T-cell (primary cell): ENCODE measurements around the gene HBZ. TPM values are rescaled to one million over a fixed set of nuclear protein-coding genes. Genes with fewer than 3 reads are reported as not detected.
A peak's percentile ranks its signal among the peaks of the same experiment; 100 is the strongest.
"Not testable (repeated sequence)": the region's sequence is repeated elsewhere in the genome, so short reads cannot be mapped to it uniquely, and the experiment has no call there.

Experiments used
- ATAC-seq, 4 experiments: fragments of 200-7000 bp in 3 of 4; fragments of 150-1000 bp in 1 of 4; cut with Tn5 transposase; replicated peaks in 1 of 4; 1 replicate in 3 of 4; 2 replicates in 1 of 4; pipeline ENCODE4 v1.10.0; 2021; ENCODE audit warnings: moderate library complexity in 3 of 4, mild to moderate bottlenecking in 2 of 4, moderate number of reproducible peaks in 1 of 4
- CTCF ChIA-PET, 2 donors: fragments of 300-600 bp; sonication (Branson Sonifier 250); formaldehyde crosslinking; loops; one replicate each; lab custom pipeline; 2022; ENCODE audit warnings: antibody characterized with exemption in 2 of 2; lab: Charles Lee
- POLR2A ChIA-PET, 2 donors: fragments of 300-600 bp; sonication (Branson Sonifier 250); formaldehyde crosslinking; loops; one replicate each; lab custom pipeline; 2022; ENCODE audit warnings: antibody characterized with exemption in 2 of 2; lab: Charles Lee
- DNase-seq, 35 experiments: peaks; one replicate each; pipeline versions ENCODE4 v3.0.0 to v3.0.0-alpha.2; 2013 to 2023
- H3K27ac ChIP-seq: one replicate; pipeline ENCODE4 v1.5.1; 2013; ENCODE audit warnings: low read length
- H3K27me3 ChIP-seq, 2 experiments: replicated peaks in 1 of 2; 1 replicate in 1 of 2; 2 replicates in 1 of 2; pipeline versions ENCODE4 v1.6.1 to v1.7.0; 2013; ENCODE audit warnings: low read length in 1 of 2, mixed read lengths in 1 of 2; ENCODE audit not compliant: control insufficient read depth in 2 of 2, insufficient read depth in 2 of 2; ENCODE audit errors: extremely low read depth in 1 of 2
- H3K36me3 ChIP-seq, 2 donors: 1 replicate in 1 of 2; 2 replicates in 1 of 2; pipeline versions ENCODE4 v1.6.1 to v1.7.0; 2013; ENCODE audit warnings: low read length in 1 of 2; ENCODE audit not compliant: control insufficient read depth in 2 of 2, insufficient read depth in 1 of 2; ENCODE audit errors: extremely low read depth in 1 of 2
- H3K4me1 ChIP-seq, 2 experiments: 1 replicate in 1 of 2; 2 replicates in 1 of 2; pipeline versions ENCODE4 v1.6.1 to v1.7.0; 2013; ENCODE audit warnings: low read length in 2 of 2, mixed read lengths in 1 of 2; ENCODE audit not compliant: insufficient read depth in 2 of 2, control insufficient read depth in 1 of 2; ENCODE audit errors: extremely low read depth in 1 of 2
- H3K4me3 ChIP-seq, 2 donors: 1 replicate in 1 of 2; 2 replicates in 1 of 2; pipeline versions ENCODE4 v1.5.1 to v1.7.0; 2013; ENCODE audit warnings: mild to moderate bottlenecking in 2 of 2, low read length in 1 of 2, moderate library complexity in 1 of 2; ENCODE audit not compliant: control insufficient read depth in 1 of 2; ENCODE audit errors: extremely low read depth in 1 of 2
- H3K9me3 ChIP-seq: 2 replicates; pipeline ENCODE4 v1.7.0; 2013
- H3K27ac Mint-ChIP-seq, 2 donors: one replicate each; pipeline ENCODE4 v1.8.0; 2020 to 2021; ENCODE audit warnings: mild to moderate bottlenecking in 2 of 2, mixed read lengths in 2 of 2
- H3K27me3 Mint-ChIP-seq, 2 donors: one replicate each; pipeline ENCODE4 v1.8.0; 2021 to 2022; ENCODE audit warnings: mixed read lengths in 2 of 2
- H3K36me3 Mint-ChIP-seq: one replicate; pipeline ENCODE4 v1.8.0; 2021; ENCODE audit warnings: mixed read lengths
- H3K4me1 Mint-ChIP-seq, 3 donors: one replicate each; pipeline ENCODE4 v1.8.0; 2020 to 2022; ENCODE audit warnings: mixed read lengths in 3 of 3, mild to moderate bottlenecking in 1 of 3
- H3K4me3 Mint-ChIP-seq, 3 donors: one replicate each; pipeline ENCODE4 v1.8.0; 2020 to 2022; ENCODE audit warnings: mild to moderate bottlenecking in 3 of 3, mixed read lengths in 3 of 3, moderate library complexity in 3 of 3
- H3K9me3 Mint-ChIP-seq, 3 donors: one replicate each; pipeline ENCODE4 v1.8.0; 2020 to 2022; ENCODE audit warnings: mixed read lengths in 3 of 3
- WGBS: methylation state at CpG from one replicate; pipeline ENCODE4 v1.1.5; 2013; ENCODE audit warnings: missing lambda C conversion rate; ENCODE audit not compliant: insufficient coverage; 5-methylcytosine and 5-hydroxymethylcytosine counted together
- total RNA-seq, 35 experiments: library from RNA in 6 of 35; stranded (reverse) in 6 of 35; fragments of 120-200 nt in 1 of 35; gene quantifications; one replicate each; pipeline versions ENCODE4 v1.2.1 to v1.2.4 and lab custom pipeline; 2013 to 2026

HBZ gene
- total RNA-seq, 5 donors from 2014 or later (not counting 1 experiment from before 2014, with no cell fraction given) = 0.51 to 0.76 (median 0.59) TPM; not detected in 2

- ATAC-seq = peak; percentile 15 to 62 (median 51)
- H3K4me3 ChIP-seq, DNase-seq, H3K4me1 Mint-ChIP-seq, H3K27ac ChIP-seq, H3K9me3 Mint-ChIP-seq, POLR2A ChIA-PET, H3K9me3 ChIP-seq, H3K36me3 Mint-ChIP-seq, H3K27ac Mint-ChIP-seq, H3K36me3 ChIP-seq, CTCF ChIA-PET: not testable (repeated sequence)
- H3K4me1 ChIP-seq = peaks cover 2 to 10% of the 10 kb centered on the region in 2 experiments
- peaks cover 6 to 44% of the 10 kb centered on the region in 2 experiments for H3K27me3 ChIP-seq
- H3K4me3 Mint-ChIP-seq = peak overlapping the region in 1 of 3 donors; percentile 80
- WGBS = no CpG with 5 or more reads among the region's 74 CpGs
- peaks cover 13 to 39% of the 10 kb centered on the region in 2 donors for H3K27me3 Mint-ChIP-seq
Observed at GRCh38 chr16:153550-154216, 1.2 kb downstream of the HBZ start.

- H3K4me3 ChIP-seq = peak overlapping the region; percentile 26 to 32
- ATAC-seq = peak; percentile 14 to 56 (median 46)
- H3K9me3 ChIP-seq = no peaks in the 10 kb centered on the region
- H3K27ac Mint-ChIP-seq = no peak overlapping the region
- H3K4me1 Mint-ChIP-seq = peaks cover 7 to 9% (median 8%) of the 10 kb centered on the region in 3 donors
- H3K27me3 Mint-ChIP-seq = peaks cover 14 to 38% of the 10 kb centered on the region in 2 donors
- 8% methylated on average over 44 of the region's 59 CpGs for WGBS
- H3K4me3 Mint-ChIP-seq = peak overlapping the region; percentile 37 to 80 (median 58)
- H3K4me1 ChIP-seq = peaks cover 2 to 10% of the 10 kb centered on the region in 2 experiments
- DNase-seq = peak in 1 of 35 experiments; percentile 17
- H3K27me3 ChIP-seq = peaks cover 6 to 43% of the 10 kb centered on the region in 2 experiments
- no peak overlapping the region for H3K27ac ChIP-seq
- ChIA-PET POLR2A (no interaction called here), CTCF (no interaction called here)
- H3K9me3 Mint-ChIP-seq = no peaks in the 10 kb centered on the region
- H3K36me3 ChIP-seq = no peaks in the 10 kb centered on the region
- no peaks in the 10 kb centered on the region for H3K36me3 Mint-ChIP-seq
Observed at GRCh38 chr16:154217-155030, 2.0 kb downstream of the HBZ start.

GRCh38 chr16:155031-155398, 2.6 kb downstream of the HBZ start:
- Histone ChIP-seq H3K4me1 (peaks cover 2 to 10% of the 10 kb centered on the region in 2 experiments), H3K4me3 (no peak overlapping the region), H3K9me3 (no peaks in the 10 kb centered on the region), H3K27ac (no peak overlapping the region), H3K36me3 (no peaks in the 10 kb centered on the region), H3K27me3 (peaks cover 6 to 47% of the 10 kb centered on the region in 2 experiments)
- Mint-ChIP-seq H3K27me3 (peaks cover 17 to 35% of the 10 kb centered on the region in 2 donors), H3K36me3 (no peaks in the 10 kb centered on the region), H3K27ac (no peak overlapping the region), H3K4me1 (peaks cover 7 to 9% (median 8%) of the 10 kb centered on the region in 3 donors), H3K4me3 (peak overlapping the region; percentile 13 to 80 (median 58)), H3K9me3 (no peaks in the 10 kb centered on the region)
- CTCF ChIA-PET = no interaction called here
- DNase-seq (no peak), ATAC-seq (no peak)
- POLR2A ChIA-PET = no interaction called here
- WGBS = no CpG with 5 or more reads among the region's 7 CpGs

- DNase-seq = no peak
Observed at GRCh38 chr16:159136-159849, 6.8 kb downstream of the HBZ start.

DNA sequence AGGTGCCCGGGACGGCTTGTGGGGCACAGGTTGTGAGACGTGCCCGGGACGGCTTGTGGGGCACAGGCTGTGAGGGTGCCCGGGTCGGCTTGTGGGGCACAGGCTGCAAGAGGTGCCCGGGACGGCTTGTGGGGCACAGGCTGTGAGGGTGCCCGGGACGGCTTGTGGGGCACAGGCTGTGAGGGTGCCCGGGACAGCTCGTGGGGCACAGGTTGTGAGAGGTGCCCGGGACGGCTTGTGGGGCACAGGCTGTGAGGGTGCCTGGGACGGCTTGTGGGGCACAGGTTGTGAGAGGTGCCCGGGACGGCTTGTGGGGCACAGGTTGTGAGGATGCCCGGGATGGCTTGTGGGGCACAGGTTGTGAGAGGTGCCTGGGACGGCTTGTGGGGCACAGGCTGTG, 7.8 kb downstream of the HBZ start:
- ATAC-seq, H3K27ac ChIP-seq, CTCF ChIA-PET, H3K4me3 ChIP-seq, POLR2A ChIA-PET, H3K4me3 Mint-ChIP-seq, DNase-seq, H3K9me3 ChIP-seq, H3K9me3 Mint-ChIP-seq, H3K27ac Mint-ChIP-seq, H3K36me3 Mint-ChIP-seq, H3K36me3 ChIP-seq, H3K4me1 Mint-ChIP-seq, H3K4me1 ChIP-seq: not testable (repeated sequence)
- peaks cover 23 to 40% of the 10 kb centered on the region in 2 donors for H3K27me3 Mint-ChIP-seq
- WGBS = 79% methylated on average over 10 of the region's 20 CpGs
- H3K27me3 ChIP-seq = peaks cover 0 to 55% of the 10 kb centered on the region in 2 experiments

More at GRCh38 chr16:159136-159849, 6.8 kb downstream of the HBZ start:
- H3K4me1 ChIP-seq = peaks cover 2 to 8% of the 10 kb centered on the region in 2 experiments
- peaks cover 7 to 8% (median 7%) of the 10 kb centered on the region in 3 donors for H3K4me1 Mint-ChIP-seq
- H3K27me3 ChIP-seq = peaks cover 2 to 60% of the 10 kb centered on the region in 2 experiments
- no peaks in the 10 kb centered on the region for H3K36me3 Mint-ChIP-seq
- H3K9me3 Mint-ChIP-seq = no peaks in the 10 kb centered on the region
- no peak overlapping the region for H3K4me3 Mint-ChIP-seq
- no peaks in the 10 kb centered on the region for H3K36me3 ChIP-seq
- 51% methylated on average over 4 of the region's 6 CpGs for WGBS
- H3K4me3 ChIP-seq = no peak overlapping the region
- POLR2A ChIA-PET = no interaction called here
- ATAC-seq = no peak
- H3K27ac Mint-ChIP-seq = no peak overlapping the region
- H3K27ac ChIP-seq = no peak overlapping the region
- CTCF ChIA-PET = no interaction called here
- H3K9me3 ChIP-seq = no peaks in the 10 kb centered on the region
- peaks cover 29 to 43% of the 10 kb centered on the region in 2 donors for H3K27me3 Mint-ChIP-seq

- H3K27ac Mint-ChIP-seq = no peak overlapping the region
- no peak for DNase-seq
- H3K4me1 Mint-ChIP-seq = peaks cover 0 to 8% (median 5%) of the 10 kb centered on the region in 3 donors
- no peak overlapping the region for H3K27ac ChIP-seq
- no peak overlapping the region for H3K4me3 ChIP-seq
- H3K9me3 Mint-ChIP-seq = no peaks in the 10 kb centered on the region
- ChIA-PET POLR2A (no interaction called here), CTCF (no interaction called here)
- no peak overlapping the region for H3K4me3 Mint-ChIP-seq
- WGBS = 59% methylated on average over 14 of the region's 18 CpGs
- no peak for ATAC-seq
- H3K27me3 Mint-ChIP-seq = peaks cover 23 to 41% of the 10 kb centered on the region in 2 donors
- peaks cover 0 to 56% of the 10 kb centered on the region in 2 experiments for H3K27me3 ChIP-seq
- H3K9me3 ChIP-seq = no peaks in the 10 kb centered on the region
- H3K36me3 ChIP-seq = no peaks in the 10 kb centered on the region
- H3K36me3 Mint-ChIP-seq = no peaks in the 10 kb centered on the region
- H3K4me1 ChIP-seq = peaks cover 3 to 9% of the 10 kb centered on the region in 2 experiments
Observed at GRCh38 chr16:160691-161190, 8.3 kb downstream of the HBZ start.
